NCI-H1436 treated with DMSO at 0.1 percent for 48 hours (cell line): Measurements from ENCODE around the gene KIFBP.
"Not testable (repeated sequence)": the region's sequence is repeated elsewhere in the genome, so short reads cannot be mapped to it uniquely, and the experiment has no call there.

Experiments used
- DNase-seq: peaks from one replicate; lab custom pipeline; 2025; lab: John Stamatoyannopoulos, UW

Gene KIFBP

DNA sequence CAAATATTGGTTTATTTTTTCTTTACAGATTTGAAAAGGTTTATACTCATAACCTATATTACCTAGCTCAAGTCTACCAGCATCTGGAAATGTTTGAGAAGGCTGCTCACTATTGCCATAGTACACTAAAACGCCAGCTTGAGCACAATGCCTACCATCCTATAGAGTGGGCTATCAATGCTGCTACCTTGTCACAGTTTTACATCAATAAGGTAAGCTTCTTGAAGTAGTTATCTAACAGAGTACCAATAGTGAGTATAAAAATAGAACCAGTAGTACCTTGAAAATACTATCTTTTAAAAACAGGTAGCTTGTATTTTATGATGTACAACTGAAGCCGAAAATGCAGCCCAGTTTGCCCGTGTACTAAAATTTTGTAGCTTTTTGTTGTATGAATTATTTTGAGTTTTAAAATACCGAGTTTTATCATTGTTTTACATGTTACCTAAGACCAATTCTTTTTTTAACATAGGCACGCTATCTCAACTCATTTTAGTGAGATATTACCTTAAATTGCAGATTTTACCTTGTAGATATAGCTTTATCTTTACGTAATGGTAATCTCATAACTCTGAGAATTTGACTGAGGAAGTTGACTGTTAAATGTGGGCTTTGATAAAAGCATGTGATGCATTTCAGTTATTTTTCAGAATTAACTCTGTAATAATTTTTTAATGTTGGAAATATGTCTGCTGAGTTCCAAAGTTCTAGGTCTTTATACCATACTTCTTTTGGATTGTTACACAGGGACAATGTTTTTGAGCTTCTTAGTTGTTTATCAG lies 17.3 kb downstream of the KIFBP start:
- no peak for DNase-seq

GRCh38 chr10:69007260-69007659 lies 18.7 kb downstream of the KIFBP start:
- DNase-seq = no peak

- no peak for DNase-seq
These were observed 20.8 kb downstream of the KIFBP start for GRCh38 chr10:69009360-69009759.

DNA sequence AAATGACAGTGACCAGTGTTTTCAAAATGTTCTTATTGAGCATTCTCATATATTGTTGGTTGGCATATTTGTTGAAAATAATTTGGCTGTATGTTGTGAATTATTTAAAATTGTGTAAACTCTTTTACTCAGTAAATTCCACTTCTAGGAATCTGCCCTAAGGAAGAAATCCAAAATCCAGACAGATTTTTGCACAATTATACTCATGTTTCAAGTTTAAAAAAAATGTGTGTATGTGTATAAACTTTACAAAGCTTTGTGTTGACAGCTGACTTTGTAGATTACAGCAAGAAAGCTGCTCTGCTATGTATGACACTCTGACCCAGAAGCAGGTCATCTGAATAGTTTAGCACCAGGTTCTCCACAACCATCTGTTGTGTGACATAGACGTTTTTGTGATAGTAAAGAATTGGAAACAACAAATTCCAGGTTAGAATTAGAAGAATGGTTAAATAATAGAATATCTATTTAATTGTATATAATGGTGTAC lies 21.6 kb downstream of the KIFBP start:
- no peak for DNase-seq

- not testable (repeated sequence) for DNase-seq
These were observed 24.2 kb downstream of the KIFBP start for GRCh38 chr10:69012778-69013177.

DNA sequence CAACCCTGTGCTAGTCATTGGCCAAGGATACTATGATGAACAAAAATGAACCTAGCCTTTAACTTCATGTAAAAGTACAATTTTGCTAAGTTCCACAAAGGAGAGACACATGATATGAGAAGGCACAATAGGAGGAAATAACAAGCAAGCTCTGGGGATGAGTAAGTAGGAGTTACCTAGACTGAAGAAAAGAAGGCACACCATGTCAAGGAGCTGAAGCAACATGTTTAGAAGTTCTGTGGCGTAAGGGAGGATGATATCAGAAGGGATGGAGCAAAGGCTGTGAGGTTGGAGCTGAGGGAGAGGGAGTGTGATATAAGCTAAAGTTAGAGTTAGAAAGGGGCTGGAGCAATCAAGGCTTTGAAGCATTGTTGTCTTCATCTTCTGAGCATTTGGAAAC lies 25.6 kb downstream of the KIFBP start:
- DNase-seq = no peak

GRCh38 chr10:69018613-69019012 lies 30.0 kb downstream of the KIFBP start:
- DNase-seq = no peak

DNA sequence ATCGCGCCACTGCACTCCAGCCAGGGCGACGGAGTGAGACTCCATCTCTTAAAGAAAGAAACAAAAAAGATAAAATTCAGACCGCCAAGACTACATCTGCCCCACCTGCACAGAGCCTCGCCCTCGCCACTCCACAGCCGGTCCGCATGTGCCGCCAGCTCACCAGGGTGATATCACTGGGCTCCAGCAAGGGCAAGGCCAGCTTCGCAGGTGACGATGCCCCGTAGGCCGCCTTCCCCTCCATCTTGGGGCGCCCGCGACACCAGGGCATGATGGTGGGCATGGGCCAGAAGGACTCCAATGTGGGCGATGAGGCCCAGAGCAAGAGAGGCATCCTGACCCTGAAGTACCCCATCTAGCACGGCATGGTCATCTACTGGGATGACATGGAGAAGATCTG lies 34.0 kb downstream of the KIFBP start:
- no peak for DNase-seq

DNA sequence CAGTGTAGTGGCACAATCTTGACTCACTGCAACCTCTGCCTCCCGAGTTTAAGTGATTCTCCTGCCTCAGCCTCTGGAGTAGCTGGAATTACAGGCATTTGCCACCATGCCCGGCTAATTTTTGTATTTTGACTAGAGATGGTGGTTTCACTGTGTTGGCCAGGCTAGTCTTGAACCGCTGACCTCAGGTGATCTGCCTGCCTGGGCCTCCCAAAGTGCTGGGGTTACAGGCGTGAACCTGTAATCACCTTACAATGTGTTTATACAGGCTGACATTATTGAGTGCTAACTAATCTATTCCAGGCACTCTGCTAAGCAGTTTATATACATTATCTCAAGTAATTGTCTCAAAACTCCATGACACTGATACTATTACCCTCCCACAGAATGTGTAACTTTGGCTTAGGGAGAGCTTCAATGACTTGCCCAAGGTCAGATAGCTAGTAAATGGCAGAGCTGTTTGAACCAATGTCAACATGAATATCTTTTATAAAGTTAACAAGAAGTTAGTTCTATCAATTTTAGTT lies 36.8 kb downstream of the KIFBP start:
- DNase-seq = no peak

DNA sequence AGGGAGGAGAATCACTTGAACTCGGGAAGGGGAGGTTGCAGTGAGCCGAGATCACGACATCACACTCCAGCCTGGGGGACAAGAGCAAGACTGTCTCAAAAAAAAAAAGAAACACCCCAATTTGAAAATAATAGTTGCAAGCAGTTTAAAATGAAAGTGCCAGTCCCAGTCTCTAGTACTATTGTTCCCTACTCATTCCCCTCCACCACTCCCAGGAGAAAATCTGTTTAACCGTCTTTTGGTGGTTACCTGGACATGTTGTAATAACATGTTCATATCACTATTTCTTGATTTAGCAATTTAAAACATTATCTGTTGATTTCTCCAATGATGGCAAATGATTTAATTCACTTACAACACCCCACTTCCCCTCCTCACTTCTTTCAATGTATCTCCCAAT lies 44.7 kb downstream of the KIFBP start:
- no peak for DNase-seq

GRCh38 chr10:69037489-69037888 lies 48.9 kb downstream of the KIFBP start:
- no peak for DNase-seq

- DNase-seq = not testable (repeated sequence)
These were observed 52.3 kb downstream of the KIFBP start for GRCh38 chr10:69040904-69041303.

DNA sequence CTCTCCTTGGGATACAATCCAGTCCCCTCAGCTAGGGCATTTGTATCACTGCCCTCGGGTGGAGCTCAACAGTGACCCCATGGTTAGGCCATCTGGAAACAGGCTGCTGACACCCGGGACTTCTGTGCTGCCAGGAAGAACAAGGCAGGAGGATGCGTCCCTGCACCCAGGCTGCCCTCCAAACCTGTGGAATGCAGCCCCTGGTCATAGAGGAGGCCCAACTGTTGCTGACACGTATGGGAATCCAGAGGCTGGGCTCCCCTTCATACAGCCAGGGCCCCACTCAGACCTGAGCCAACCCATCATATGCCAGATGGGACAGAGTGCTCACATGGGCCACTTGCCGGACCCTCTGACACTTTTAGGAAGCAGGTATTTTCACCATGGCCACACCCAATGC lies 53.8 kb downstream of the KIFBP start:
- DNase-seq = no peak

GRCh38 chr10:69042838-69043237 lies 54.2 kb downstream of the KIFBP start:
- no peak for DNase-seq

DNA sequence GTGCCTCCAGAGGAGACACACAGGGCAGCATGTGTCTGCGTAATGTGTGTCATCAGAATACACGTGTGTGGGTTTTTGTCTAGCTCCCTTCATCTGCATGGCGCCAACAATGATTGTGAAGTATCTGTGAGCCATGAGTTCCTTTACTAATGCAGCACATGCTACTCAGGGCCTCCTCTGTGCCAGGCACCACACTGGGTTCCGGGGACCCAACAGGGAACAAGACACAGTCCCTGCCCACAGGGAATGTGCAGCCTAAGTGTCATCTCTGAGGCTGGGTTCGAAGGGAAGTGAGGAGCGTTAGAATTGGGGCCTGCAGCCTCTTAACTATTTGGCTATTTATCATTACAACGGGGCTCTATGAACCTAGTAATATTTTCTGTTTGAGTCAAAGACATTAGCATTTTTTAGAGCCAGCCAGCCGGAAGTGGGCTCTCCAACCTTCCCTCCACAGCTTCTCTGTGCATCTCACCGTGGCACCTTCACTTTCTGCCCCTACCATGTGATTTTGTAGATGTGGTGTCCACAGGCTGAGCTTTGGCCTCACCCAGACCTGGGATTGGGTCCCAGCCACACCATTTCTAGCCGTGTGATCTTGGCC lies 55.4 kb downstream of the KIFBP start:
- DNase-seq = no peak

GRCh38 chr10:69044546-69044945 lies 55.9 kb downstream of the KIFBP start:
- DNase-seq = no peak

DNA sequence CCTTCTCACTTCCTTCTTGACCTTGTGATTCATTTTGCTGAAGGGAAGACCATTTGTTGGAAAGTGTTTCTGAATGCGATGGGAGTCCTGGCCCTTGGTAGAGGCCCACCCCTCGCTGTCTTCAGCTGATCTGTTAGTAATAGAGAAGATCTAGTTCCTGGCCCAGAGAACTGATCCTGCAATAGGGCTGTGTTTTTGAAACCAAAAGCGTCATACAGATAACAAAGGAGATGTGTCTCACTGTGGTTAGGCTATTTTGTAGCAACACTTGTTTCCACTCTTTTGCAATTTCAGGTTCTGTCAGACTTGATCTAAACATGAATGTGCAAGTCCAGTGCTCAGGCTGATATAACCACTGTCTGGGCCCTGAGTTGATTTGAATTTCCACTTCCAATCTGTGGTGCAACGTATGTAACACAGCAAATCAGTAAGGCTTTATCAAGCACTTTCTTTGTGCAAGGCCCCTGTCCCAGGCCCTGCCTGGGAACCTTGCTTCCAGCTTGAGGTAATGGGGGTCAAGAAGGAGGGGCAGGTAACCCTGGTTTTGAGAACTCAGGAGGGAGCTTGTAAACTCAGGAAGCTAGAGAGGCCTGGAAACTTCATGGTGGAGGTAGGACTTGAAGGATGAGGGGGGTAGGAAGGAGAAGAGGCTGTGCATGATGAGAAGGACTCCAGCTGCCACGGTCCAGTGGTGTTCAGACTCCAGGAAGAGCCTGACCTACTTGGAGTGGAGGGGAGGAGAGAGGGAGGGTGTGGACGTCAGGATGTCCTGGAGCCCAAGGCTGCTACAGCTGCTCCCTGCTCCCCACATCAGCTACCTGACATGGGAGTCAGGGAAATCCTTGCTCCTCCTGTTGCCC lies 57.1 kb downstream of the KIFBP start:
- DNase-seq = no peak

- DNase-seq = no peak
These were observed 58.7 kb downstream of the KIFBP start for GRCh38 chr10:69047111-69047832.

GRCh38 chr10:69048103-69048502 lies 59.5 kb downstream of the KIFBP start:
- DNase-seq = no peak

DNA sequence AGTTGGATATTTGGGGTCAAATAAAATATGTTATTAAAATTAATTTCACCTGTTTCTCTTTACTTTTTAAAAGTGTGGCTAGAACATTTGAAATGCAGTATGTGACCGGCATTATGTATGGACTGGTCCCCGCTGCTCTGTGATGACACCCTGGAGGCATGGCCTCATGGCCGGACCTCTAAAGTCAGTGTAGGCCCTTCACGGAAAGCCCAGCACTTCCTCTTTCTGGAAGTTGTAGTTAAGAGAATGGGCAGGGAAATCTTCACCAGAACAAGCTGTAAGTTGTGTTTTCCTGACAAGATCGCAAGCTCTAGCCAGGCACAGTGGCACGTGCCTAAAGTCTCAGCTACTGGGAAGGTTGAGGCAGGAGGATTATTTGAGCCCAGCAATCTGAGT lies 61.0 kb downstream of the KIFBP start:
- DNase-seq = no peak

DNA sequence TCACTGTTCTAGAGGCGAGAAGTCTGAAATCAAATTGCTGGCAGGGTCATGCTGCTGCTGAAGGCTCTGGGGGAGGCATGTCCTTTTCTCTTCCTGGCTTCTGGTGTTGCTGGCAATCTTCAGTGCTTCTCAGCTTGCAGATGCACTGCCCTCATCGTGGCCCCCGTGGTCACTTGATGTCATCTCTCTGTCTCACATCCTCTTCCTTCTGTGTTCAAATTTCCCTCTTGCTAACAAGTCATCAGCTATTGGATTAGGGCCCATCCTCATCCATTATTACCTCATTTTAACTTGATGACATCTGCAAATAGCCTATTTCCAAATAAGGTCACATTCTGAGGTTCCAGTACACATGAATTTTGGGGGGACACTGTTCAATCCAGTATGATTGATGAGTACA lies 62.7 kb downstream of the KIFBP start:
- DNase-seq = no peak
